ENCODE data around the gene ACBD6.

ACBD6 gene

DNA sequence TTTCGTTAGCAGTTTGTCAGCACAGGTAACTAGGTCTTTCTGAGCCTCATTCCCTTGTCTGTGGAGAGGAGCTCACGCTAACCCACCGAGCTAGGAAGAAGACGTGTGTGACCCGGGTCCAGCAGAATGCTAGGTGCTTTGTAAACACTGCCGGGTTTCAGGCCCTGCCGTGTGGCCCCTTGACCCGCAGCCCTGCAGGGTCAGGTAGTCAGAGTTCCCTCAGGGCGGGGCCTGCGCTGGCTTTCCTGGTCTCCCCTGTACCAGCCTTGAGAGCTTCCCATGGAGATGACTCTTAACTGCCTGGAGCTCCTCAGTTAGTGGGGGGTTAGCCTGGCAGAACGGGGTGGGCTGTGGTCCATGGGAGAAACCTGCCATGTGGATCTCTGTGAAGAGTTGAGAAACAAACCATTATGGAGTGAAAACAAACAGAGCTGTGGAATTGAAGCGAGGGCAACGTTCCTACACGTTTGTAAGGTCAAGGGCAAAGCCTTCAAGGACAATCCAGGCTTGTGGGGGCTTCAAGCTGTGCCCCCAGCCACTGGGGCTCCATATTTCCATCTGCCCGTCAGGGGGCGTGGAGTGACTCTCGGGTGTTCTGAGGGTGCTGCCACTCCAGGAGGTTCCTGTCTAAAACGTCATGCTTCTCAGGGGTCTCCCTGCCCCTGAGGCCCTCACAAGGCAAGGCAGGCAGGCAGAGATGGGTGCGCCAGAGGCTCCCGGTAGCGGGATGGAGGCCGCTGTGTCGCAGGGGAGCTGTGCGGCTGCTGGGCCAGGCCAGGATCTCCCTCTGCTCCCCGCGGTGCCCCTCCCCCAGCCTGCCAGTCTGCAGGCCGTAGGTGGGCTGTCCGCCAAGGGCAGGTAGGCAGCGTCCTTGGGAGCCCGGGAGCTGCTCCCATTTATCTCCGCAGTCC lies 248.5 kb downstream of the ACBD6 start:
- DNase-seq, result no peak

DNA sequence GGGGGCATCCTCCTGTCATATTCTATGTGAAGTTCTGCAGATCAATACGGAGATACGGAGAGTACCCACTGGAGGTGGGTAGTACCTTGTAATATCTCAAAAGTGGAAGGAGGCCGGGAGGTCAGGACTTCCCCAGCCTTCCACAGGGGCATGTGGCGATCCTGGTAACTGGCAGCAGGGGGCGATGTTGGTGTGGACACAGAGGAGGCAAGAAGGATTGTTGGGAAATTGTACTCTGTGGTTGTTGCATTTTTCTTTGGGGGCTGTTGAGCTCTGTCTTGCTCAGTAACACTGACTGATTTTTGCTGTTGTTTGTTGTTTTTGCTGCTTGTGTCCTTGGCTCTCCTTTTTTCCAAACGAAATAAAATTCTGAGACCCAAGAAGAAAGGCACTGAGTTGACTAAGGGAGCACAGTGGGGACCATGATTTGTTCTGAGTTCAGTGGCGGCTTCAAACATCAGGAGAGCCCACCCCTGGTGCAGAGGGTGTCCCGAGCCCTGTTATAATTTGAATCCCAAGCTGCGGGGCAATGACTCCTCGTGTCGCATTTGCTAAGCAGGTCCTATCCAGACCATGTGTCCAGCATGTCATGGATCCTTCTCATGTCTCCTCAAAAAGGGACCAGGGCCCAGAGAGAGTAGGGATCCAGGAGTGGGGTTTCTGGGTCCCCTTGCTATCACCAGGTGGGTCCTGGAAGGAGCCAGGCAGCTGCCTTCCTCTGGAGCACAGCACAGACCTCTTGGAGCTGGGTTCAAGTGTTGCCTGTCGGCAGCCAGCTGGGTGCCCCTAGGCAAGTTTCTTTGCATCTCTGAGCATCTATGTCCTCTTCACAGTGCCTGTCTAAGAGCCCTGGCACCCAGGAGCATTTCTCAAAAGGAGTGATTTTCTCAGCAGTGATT lies 249.5 kb downstream of the ACBD6 start:
- DNase-seq, result peak; percentile 52

DNA sequence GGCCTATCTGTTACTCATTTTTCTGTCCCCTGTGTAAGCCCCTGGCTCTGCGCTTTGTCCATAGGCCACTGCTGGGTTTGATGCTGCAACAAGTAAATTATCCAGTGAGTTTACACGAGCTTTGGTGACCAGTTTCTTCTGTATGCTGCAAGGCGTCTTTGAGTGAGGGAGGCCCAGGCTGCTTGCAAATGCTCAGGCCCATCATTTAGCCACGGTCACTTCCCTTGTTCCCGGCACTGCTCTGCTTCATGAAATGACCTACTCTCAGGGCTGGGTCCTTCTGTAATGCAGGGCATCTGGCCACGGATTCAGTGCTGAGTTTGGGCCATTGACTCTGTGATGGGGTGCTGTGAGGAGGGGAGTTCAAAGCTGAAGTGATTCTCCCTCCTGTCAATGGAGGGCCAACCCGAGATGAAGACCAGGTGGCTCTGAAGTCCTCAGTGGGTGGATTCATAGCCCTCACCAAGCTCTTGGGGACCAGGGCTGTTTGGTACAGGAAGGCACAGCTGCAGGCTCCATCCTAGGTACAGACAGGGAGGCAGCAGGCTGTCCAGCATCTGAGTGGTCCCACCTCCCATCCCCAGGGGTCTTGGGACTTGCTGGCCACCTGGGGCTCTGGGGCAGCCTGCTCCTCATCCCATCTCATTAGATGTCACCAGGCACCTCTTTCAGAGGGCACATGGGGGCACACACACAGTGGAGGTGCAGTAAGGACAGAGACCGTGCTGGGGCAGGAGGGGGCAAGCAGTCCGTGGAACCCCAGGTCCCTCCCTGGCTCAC lies 250.7 kb downstream of the ACBD6 start:
- DNase-seq, result no peak

DNA sequence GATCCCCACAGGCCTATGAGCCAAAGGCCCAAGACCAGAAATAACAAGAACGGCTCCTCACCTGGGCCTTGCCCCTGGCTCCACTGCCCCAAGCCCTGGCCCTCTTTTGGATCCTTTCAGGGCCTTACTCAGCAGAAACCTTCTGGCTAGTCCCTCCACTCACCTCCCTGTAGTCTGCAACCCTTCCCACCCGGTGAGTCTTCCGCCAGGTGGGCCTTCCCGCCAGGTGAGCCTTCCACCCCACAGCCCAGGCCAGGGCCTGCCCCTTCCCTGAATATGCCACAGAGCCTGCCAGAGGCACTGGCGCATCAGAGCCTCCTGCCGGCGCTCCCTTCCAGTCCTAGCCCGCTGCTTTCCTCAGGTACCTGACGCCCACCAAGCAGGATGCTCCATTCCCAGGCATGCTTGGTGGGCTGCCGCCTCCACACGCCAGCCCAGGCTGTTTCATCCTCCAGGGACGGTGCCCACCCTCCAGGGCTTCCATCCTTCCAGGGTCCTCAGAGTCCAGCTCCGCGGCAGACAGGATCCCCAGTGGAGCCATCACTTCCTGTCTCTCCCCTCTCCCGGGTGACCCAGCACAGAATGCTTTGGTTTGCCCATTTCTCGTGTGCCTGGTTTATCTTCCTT lies 251.4 kb downstream of the ACBD6 start:
- no peak for DNase-seq

DNA sequence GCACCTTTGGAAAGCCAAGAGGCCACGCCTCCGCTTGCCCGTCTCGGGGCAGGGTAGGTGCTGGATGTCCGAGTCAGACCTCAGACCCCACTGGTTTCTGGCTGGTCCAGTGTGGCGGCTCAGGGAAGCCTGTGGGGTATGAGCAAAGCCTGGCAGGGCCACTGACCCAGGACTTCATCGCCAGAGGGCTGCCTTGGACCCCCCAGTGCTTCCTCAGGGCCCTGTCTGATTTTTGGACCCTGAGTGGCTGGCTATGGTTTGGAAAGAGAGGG lies 251.9 kb downstream of the ACBD6 start:
- DNase-seq, result no peak

DNA sequence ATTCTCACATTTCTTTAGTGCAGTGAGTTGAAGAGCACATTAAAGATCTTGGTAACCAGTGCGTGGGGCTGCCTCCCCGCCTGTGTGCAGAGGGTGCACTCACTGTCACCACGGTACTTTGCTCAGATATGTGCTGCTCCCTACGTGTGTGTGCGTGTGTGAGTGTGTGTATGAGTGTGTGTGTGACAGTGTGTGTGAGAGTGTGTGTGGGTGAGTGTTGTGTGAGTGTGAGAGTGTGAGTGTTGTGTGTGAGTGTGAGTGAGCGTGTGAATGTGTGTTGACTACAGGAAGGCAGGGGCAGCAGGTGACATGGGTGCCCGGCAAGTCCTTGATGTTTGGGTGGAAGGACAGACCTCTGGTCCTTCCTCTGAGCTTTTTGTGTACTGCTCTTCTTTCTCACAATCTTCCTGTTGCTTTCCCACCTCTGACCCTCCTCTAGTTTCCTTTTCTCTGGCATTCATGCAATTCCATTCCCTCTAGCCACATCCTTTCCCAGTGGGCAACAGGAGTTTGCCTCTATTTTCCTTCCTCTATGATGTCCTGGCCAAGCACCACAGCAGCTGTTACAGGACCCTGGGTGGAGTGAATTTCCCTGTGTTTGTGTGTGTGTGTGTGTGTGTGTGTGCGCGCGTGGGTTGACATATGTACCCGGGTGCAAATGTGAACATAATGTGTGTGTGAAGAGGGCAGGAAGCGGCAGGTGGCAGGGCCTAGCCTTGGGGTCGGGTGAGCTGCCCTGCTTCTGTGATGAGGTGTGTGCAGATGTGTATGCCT lies 252.5 kb downstream of the ACBD6 start:
- DNase-seq, result no peak

DNA sequence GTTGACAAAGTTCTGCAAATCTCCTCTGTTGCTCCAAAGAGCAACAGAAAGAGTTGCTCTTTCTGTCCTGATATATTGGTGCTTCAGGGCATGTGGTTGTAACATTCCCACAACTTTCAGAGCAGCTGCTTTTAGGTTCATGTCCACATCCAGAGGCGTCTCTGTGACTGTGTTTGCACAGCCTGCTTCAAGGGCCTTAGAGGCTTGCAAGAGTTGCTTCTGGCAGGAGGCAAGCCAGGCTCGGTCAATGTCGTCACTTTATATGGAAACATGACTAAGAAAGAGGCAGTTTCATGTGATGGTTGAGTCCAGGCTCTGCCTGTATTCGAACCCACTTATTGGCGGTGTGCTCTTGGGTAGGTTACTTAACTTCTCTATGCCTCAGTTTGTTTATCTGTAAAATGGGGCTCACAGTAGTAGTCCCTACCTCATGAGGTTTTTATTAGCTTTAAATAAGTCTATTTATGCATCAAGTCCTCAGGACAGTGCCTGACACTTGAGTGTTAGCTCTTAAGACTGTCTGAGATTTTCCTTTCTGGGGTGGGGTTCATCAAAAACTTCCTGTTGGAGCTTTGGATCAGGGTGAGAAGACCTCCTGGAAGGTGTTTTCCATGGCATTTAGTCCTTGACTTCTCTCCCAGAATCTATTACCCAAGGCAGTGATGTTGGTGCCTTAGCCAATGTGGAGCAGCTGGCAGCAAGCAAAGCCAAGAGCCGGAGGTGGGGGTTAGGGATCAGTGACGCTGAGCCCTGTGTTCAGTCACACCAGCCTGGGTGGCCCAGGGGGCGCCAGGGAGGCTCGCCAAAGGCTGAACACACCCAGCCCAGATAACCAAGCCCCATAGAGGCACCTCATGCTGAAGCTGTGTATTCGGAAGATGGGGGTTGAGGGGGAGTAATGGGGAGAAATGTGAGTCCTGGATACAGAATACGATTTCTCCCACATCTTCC lies 253.4 kb downstream of the ACBD6 start:
- no peak for DNase-seq

DNA sequence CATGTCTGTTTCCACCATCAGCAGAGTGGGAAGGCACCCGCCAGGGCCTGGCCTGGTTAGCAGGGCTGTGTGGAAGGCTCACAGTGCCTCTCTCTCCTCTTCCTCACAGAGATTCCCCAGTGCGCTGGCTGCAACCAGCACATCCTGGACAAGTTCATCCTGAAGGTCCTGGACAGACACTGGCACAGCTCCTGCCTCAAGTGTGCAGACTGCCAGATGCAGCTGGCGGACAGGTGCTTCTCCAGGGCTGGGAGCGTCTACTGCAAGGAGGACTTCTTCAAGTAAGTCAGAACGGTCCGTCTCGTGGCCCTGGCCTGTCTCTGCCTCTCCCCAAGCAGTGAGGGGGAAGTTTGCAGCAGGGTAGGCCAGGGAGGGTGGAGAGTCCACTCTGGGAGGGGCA lies 254.2 kb downstream of the ACBD6 start:
- no peak for DNase-seq

DNA sequence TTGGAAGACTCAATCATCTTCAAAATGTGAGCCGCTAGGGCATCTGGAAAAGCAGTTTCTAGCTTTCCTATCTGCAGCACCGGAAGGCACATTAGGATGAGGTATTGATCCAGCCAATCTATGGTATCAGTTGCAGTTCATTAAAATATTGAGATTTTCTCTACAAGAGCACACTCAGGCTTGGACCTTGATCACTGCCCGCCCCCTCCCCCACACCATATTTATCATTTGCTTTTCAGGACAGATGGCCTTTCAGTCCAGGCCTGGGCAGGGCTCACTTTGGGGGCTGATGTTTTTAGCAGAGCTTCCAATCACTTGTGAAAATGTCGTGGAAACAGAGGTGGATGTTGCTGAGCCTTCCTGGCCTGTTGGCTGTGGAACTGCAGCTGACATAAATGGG lies 254.8 kb downstream of the ACBD6 start:
- no peak for DNase-seq

DNA sequence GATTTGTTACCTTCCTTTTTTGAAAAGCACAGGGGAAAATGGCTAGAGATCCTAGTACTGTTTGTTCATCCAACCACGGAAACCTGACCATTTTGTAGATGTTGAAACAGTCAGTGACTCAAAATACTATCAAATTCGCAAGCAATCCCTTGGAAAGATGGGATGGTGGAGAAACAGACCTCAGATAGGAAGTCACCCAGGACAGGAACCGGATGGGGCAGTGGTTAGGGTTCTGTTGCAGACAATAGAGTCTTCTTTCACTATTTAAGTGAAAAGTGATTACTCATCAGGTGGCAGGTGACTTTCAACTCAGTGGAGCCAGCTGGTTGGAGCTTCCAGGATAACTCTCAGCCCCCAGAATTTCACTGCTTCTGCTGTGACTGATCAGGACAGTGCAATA lies 255.3 kb downstream of the ACBD6 start:
- no peak for DNase-seq

DNA sequence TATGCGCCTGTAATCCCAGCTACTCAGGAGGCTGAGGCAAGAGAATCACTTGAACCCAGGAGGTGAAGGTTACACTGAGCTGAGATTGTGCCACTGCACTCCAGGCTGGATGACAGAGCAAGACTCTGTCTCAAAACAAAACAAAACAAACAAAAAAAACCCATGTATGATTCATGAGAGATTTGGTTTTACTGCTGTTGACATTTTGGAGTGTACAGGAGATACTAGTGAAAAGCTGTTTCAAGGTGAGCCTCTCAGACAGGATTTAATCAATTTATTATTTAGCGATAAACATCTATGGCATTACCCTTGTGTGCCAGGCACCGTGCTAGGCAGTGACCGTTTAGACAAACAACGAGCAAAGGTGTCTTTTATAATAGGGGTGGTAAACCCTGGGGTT lies 255.8 kb downstream of the ACBD6 start:
- no peak for DNase-seq

DNA sequence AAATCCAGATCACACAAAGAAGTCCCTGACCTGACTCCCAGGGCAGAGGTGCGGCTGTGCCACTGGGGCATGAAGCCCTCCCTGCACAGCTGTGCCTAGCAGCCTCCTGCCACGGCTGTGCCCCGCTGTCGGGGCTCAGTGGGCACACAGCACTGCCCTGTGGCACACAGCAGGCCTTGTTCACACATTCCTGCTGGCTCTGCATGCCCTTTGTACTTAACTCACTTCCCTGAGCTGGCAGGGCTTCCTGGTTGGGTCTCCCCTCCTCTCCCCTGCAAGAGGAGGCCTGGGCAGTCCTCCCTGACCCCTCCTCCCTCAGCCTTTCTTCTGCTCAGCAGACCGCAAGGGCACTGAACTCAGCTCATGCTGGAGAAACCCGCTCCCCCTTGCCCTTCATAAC lies 257.5 kb downstream of the ACBD6 start:
- no peak for DNase-seq

DNA sequence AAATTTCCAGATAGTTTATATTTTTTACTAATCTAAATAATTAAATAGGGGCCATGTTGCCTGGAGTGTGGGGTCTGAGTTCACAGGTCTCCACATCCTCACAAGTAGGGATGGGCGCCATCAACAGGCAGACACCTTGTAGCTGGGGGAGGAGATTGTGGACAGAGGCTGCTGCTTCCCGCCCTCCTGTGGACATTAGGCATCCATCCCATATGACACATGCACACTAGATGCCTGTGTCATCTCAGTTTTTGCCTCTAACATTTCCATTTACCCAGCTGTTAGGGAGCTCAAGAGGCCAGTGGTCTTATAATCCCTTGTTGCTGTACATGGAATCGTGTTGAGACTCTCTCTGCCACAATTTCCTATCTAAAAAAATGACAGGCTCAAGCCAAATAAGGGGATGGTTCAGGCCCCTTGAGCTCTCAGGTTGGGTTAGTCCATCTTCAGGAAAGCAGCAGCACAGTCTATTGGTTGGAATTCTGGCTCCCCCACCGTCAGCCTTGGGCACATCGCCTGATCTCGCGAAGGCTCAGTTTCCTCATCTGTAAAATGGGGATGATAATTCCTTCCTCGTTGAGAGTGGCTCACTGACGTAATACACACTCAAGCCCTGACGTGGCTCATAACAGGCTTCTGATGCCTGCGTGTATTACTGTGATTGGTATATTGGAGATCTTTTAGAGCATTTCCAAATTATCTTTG lies 258.7 kb downstream of the ACBD6 start:
- no peak for DNase-seq

DNA sequence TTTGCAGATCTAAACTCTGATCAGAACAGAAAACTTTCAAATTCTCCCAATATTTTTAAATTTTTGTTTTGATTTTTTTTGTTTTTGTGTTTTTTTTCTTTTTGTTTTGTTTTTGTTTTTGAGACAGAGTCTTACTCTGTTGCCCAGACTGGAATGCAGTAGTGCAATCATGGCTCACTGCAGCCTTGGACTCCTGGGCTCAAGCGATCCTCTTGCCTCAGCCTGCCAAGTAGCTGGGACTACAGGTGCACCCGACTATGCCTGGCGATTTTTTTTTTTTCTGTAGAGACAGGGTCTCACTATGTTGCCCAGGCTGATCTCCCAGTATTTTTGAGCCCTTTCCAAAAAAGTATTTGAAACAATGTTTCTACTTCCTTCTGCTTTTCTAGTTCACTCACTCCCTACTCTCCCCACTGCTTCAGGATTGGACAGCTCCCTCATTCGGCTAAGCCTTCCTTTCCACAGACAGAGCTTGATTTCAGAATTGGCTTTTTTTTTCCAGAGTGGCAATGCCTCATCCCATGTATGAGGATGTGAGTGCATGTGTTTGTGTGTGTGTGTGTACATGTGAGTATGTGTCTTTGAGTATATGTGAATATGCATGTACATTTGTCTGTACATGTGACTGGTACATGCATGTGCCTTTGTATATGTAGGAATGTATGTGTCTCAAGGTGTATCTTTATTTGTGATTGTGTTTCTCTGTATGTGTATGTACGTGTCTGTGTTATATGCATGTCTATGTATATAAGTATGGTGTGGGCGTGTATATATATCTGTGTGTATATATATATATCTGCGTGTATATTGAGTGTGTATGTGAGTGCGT lies 260.4 kb downstream of the ACBD6 start:
- no peak for DNase-seq

DNA sequence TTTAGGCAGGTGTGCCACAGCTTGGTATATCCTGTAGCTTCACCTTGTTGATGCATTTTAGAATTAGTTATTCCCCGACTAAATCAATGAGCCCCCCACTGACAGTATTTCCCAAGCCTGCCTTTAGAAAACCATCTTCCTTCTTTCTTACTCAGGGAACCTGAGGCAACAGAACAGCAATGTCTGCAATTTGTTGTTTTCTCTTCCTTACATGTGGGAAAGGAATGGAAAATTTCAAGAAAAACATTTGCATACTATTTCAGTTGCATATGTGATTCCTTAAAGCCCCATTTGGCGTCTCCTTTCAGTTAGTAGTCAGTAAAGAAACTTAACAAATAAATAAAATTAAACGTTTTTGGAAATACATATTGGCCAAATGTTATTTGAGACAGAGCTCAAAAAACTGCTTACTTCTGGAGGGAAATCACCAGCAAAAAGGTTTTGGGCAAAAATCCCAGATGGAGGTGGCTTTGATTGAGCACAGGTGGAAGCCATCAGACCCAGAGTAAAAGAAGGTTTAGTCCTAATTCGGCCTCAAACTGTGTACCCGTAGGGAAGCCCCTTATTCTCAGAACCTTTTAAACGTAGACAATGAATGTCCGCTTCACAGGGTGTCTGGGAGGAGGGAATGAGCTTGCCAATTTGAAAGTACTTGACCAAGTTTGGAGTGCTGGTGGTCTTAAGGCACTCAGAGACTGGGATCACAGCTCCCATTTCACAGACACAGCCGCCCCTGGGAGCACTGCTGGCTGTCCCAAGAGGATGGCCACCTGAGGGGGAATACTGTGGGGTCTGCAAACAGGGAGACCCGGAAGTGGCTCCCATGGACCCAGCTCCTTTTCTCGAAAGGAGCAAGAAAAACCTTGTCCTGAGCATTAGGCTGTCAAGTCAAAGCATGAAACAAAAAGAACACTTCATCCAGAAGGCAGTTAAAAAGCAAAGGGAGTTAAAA lies 263.0 kb downstream of the ACBD6 start:
- no peak for DNase-seq

DNA sequence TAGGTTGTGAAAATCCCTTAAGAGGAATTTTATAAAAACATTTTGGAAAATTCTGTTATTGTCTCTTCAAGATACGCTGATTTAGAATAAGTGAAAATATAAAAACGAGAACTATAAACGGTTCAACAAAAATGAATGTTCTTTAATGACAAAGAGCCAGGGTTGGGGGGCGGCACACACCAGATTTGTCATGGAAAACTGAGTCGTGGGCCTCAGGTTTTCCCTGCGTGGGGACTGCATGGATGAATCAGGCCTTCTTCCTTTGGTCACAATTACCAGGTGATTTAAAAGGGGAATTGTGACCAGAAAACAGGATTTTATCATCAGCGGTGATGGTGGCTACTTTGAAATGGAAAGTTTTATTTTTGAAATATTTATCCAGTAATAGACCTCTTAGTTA lies 263.7 kb downstream of the ACBD6 start:
- DNase-seq, result no peak
